Measurements from ENCODE around the gene ALKBH5. TPM values are rescaled to one million over a fixed set of nuclear protein-coding genes. Genes with fewer than 3 reads are reported as not detected.
A peak's percentile ranks its signal among the peaks of the same experiment; 100 is the strongest.

The ALKBH5 gene
- total and polyA plus RNA-seq, 2 of the 8 experiments (the other 6 are each of a cell fraction or from before 2014, with no cell fraction given) = 63.7 to 86.4 TPM

DNA sequence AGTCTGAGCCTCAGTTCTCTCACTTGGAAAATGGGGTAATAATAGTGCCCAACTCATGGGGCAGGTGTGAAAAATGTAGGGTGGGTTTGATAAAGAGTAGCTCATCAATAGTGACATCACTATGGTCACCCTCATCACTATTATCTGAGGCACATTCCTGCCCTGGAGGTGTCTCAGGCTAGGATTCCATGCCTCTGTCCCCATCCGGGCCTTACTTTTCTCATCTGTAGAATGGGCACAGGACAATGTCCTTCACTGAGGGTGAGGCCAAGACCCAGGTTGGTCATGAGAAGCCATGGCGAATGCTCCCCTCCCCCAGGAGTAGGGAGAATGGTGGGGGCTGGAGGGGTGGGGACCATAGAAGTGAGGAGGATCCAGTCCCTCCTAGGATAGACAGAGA, 44.5 kb upstream of the ALKBH5 start:
- Histone ChIP-seq H3K4me2 (ENCODE audit: insufficient read depth in 1 of 2, low read depth in 2 of 2, low read length in 2 of 2) (no peak overlapping the region), H3K23me2 (ENCODE audit: low read depth, low read length) (no peaks in the 10 kb centered on the region), H3K4me3 (ENCODE audit: extremely low read depth in 1 of 4, insufficient read depth in 2 of 4, low read depth in 3 of 4, low read length in 4 of 4) (no peak overlapping the region), H3K27me3 (replicated peaks in 1 of 4; ENCODE audit: control insufficient read depth in 3 of 4, extremely low read depth in 1 of 4, insufficient read depth in 3 of 4, low read length in 3 of 4) (no peaks in the 10 kb centered on the region; a peak in 2 of 7 replicates), H3K14ac (ENCODE audit: insufficient read length) (no peak overlapping the region), H3K56ac (replicated peaks; ENCODE audit: insufficient read length, low read depth, low read length) (no peak overlapping the region), H3K4ac (replicated peaks; ENCODE audit: insufficient read length, low read depth, low read length) (no peak overlapping the region), H3K18ac (ENCODE audit: extremely low read depth, low read length) (no peak overlapping the region), H4K91ac (replicated peaks; ENCODE audit: insufficient read length, low read length) (no peak overlapping the region), H3K27ac (ENCODE audit: low read depth, low read length) (no peak overlapping the region), H3K79me2 (ENCODE audit: control insufficient read depth in 1 of 2, insufficient read depth in 2 of 2, low read length in 2 of 2) (no peaks in the 10 kb centered on the region), H4K20me1 (replicated peaks in 1 of 2; ENCODE audit: control insufficient read depth in 1 of 2, insufficient read depth in 2 of 2, low read length in 2 of 2) (peaks cover 0 to 2% of the 10 kb centered on the region in 2 experiments), H4K8ac (ENCODE audit: extremely low read depth, insufficient read depth, low read length) (no peak overlapping the region), H3K23ac (ENCODE audit: insufficient read length) (no peak overlapping the region), H3K9ac (replicated peaks in 1 of 4; ENCODE audit: extremely low read depth in 1 of 4, low read depth in 3 of 4, low read length in 3 of 4) (no peak overlapping the region), H3K4me1 (replicated peaks in 1 of 4; ENCODE audit: control insufficient read depth in 3 of 4, insufficient read depth in 4 of 4, low read length in 3 of 4) (peaks cover 0 to 16% (median 6%) of the 10 kb centered on the region in 4 experiments; a peak in 5 of 7 replicates), H2BK5ac (ENCODE audit: low read depth, low read length) (no peak overlapping the region), H3K36me3 (ENCODE audit: control insufficient read depth in 2 of 4, insufficient read depth in 4 of 4, low read length in 3 of 4) (no peaks in the 10 kb centered on the region), H2AK5ac (ENCODE audit: low read depth, low read length) (no peak overlapping the region), H2BK15ac (ENCODE audit: low read length) (0 out of 2 replicates have a peak overlapping the region, but pooled peaks have one; percentile 19), H2BK12ac (ENCODE audit: low read depth, low read length) (no peak overlapping the region), H3K9me3 (ENCODE audit: insufficient read depth in 2 of 2, low read depth in 1 of 2, low read length in 1 of 2) (no peaks in the 10 kb centered on the region), H4K5ac (ENCODE audit: insufficient read length, low read depth, low read length) (no peak overlapping the region), H2BK120ac (replicated peaks; ENCODE audit: low read depth, low read length) (no peak overlapping the region), H3K79me1 (ENCODE audit: low read depth, low read length) (no peaks in the 10 kb centered on the region), H2BK20ac (ENCODE audit: low read length) (no peak overlapping the region), H2AFZ (ENCODE audit: low read length) (no peak overlapping the region)
- FAIRE-seq = no peak
- 92% methylated on average over 2 of the region's 2 CpGs; no CpG with 5 or more reads in 1 of the 2 experiments for WGBS, 2 experiments (ENCODE audit: extremely low coverage in 1 of 2, insufficient coverage in 1 of 2, insufficient read length in 1 of 2, insufficient replicate concordance in 2 of 2, low coverage in 1 of 2, low lambda C conversion rate in 2 of 2, missing lambda C conversion rate in 1 of 2)
- POLR2A ChIA-PET (ENCODE audit: partially characterized antibody) = interaction anchor here (1.2 to 2.9 kb wide), 4 partner anchors 35 to 62 kb away, joined by 3 to 10 read pairs (median 4); partner anchors contain the start of gene ALKBH5
- DNase-seq (ENCODE audit: low read depth in 1 of 2, low spot score in 2 of 2) = no peak
- CTCF ChIA-PET (ENCODE audit: partially characterized antibody) = interaction anchor here (0.6 to 10.9 kb wide), 13 partner anchors 13 to 183 kb away, joined by 3 to 141 read pairs (median 7); partner anchors contain the start of gene ALKBH5
- TF ChIP-seq HDAC6 (IDR thresholded peaks at IDR 0.05; ENCODE audit: low read depth, low read length) (no peak), KDM1A (IDR thresholded peaks at IDR 0.05; ENCODE audit: borderline replicate concordance, low read length) (0 out of 2 replicates have a peak, but pooled peaks have one; percentile 56)
